ENCODE results near the gene FALEC.

GRCh38 chr1:150532860-150533259 lies 17.3 kb downstream of the FALEC start:
- TF ChIP-seq, protein P1, sequence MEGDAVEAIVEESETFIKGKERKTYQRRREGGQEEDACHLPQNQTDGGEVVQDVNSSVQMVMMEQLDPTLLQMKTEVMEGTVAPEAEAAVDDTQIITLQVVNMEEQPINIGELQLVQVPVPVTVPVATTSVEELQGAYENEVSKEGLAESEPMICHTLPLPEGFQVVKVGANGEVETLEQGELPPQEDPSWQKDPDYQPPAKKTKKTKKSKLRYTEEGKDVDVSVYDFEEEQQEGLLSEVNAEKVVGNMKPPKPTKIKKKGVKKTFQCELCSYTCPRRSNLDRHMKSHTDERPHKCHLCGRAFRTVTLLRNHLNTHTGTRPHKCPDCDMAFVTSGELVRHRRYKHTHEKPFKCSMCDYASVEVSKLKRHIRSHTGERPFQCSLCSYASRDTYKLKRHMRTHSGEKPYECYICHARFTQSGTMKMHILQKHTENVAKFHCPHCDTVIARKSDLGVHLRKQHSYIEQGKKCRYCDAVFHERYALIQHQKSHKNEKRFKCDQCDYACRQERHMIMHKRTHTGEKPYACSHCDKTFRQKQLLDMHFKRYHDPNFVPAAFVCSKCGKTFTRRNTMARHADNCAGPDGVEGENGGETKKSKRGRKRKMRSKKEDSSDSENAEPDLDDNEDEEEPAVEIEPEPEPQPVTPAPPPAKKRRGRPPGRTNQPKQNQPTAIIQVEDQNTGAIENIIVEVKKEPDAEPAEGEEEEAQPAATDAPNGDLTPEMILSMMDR (IDR thresholded peaks at IDR 0.05): no peak
- TF ChIP-seq EP300 (IDR thresholded peaks at IDR 0.05): no peak

All from stomach (tissue), 4 donors.